Kidney (tissue), 14 donors: ENCODE results near the gene MYO1C. TPM values are rescaled to one million over a fixed set of nuclear protein-coding genes. Genes with fewer than 3 reads are reported as not detected.

Experiments
- DNase-seq, 5 donors: peaks; one replicate each; pipeline ENCODE4 v3.0.0-alpha.2; 2013 to 2020
- FAIRE-seq: peaks from 2 replicates; lab custom pipeline; 2012; peaks lifted over from hg19 to GRCh38; lab: Jason Lieb, UNC
- H3K27ac ChIP-seq, 2 donors: one replicate each; pipeline ENCODE4 v1.7.0; 2013; ENCODE audit warnings: low read depth in 2 of 2, low read length in 2 of 2, inconsistent platforms in 1 of 2
- H3K27me3 ChIP-seq: one replicate; pipeline ENCODE4 v1.7.1; 2013; ENCODE audit warnings: low read length, inconsistent platforms; ENCODE audit not compliant: control insufficient read depth, insufficient read depth
- H3K36me3 ChIP-seq, 3 donors: one replicate each; pipeline versions ENCODE4 v1.7.0 to v1.7.1; 2013; ENCODE audit warnings: low read length in 3 of 3, control low read depth in 1 of 3, inconsistent platforms in 1 of 3; ENCODE audit not compliant: insufficient read depth in 3 of 3, control insufficient read depth in 2 of 3
- H3K4me1 ChIP-seq, 3 donors: one replicate each; pipeline versions ENCODE4 v1.7.0 to v1.7.1; 2013; ENCODE audit warnings: low read length in 3 of 3, inconsistent platforms in 1 of 3, low read depth in 1 of 3; ENCODE audit not compliant: control insufficient read depth in 2 of 3, insufficient read depth in 2 of 3
- H3K4me3 ChIP-seq, 3 donors: one replicate each; pipeline versions ENCODE4 v1.7.0 to v1.8.1; 2013; ENCODE audit warnings: low read length in 3 of 3, control low read depth in 1 of 3, inconsistent platforms in 1 of 3
- H3K9ac ChIP-seq, 3 donors: one replicate each; pipeline versions ENCODE4 v1.7.0 to v1.7.1; 2013; ENCODE audit warnings: low read length in 3 of 3, control low read depth in 1 of 3, inconsistent platforms in 1 of 3
- H3K9me3 ChIP-seq, 3 donors: one replicate each; pipeline versions ENCODE4 v1.7.0 to v1.7.1; 2013; ENCODE audit warnings: low read length in 3 of 3, control low read depth in 1 of 3, inconsistent platforms in 1 of 3; ENCODE audit not compliant: control insufficient read depth in 2 of 3, insufficient read depth in 1 of 3
- intact Hi-C: fragments of 100-400 bp; cut with DNase I; formaldehyde crosslinking; loops from one replicate; pipeline ENCODE4 v1.11.1; 2022
- polyA plus RNA-seq: library from polyadenylated mRNA; stranded (reverse); fragments of 350-450 nt; fragmentation: Illumina TruSeq; extraction: RNeasy Lipid Tissue Mini Kit (QIAGEN cat#74804); gene quantifications from one replicate; pipeline ENCODE4 v1.2.3, GENCODE V29; 2014; ENCODE audit warnings: low read depth, low replicate concordance; ENCODE audit not compliant: insufficient read depth
- total RNA-seq: library from RNA; stranded (reverse); fragmentation: NEBNext Ultra II Directional; extraction: Animal tissue kit (Norgen Biotek cat#: 25700); gene quantifications from one replicate; pipeline ENCODE4 v1.2.1, GENCODE V29; 2021
- TF ChIP-seq, protein P1 (sequence below): IDR thresholded peaks from 3 replicates; pipeline ENCODE4 v1.5.1; 2012; ENCODE audit warnings: mild to moderate bottlenecking, moderate library complexity, borderline replicate concordance; ENCODE audit not compliant: insufficient read depth; ENCODE audit errors: extremely low read depth
- donor health status: control.
- donor health status: control.
- donor health status: control.
- donor health status: control.
- donor health status: control.
- donor health status: DM: yes; HTN: yes; CAD: no.
- donor health status: Normal renal cell carcinoma (clear cell type).

MYO1C gene
- total and polyA plus RNA-seq, 2 donors from 2014 or later: 62.7 to 225 TPM

DNA sequence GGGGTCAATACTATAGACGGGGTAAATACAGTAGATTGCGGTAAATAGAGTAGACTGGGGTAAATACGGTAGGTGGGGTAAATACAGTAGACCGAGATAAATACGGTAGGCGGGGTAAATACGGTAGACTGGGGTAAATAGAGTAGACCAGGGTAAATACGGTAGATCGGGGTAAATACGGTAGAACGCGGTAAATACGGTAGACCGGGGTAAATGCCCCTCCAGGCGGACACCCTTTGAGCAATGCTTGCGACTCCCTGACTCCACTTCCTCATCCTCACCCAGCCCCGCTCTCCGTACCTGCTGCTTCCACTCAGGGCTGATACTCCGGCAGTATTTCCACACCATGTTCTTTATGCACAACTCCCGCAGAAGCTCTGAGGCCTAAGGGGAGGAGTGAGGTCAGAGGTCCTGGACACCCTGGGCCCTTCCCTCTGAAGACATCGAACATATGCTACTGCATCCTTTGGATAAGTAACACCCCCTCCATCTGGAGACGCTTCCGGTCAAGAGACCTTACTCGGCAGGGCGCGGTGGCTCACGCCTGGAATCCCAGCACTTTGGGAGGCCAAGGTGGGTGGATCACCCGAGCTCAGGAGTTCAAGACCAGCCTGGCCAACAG, 23.1 kb downstream of the MYO1C start:
- FAIRE-seq: no peak
- H3K36me3 ChIP-seq: peaks cover 0 to 31% (median 14%) of the 10 kb centered on the region in 3 donors

DNA sequence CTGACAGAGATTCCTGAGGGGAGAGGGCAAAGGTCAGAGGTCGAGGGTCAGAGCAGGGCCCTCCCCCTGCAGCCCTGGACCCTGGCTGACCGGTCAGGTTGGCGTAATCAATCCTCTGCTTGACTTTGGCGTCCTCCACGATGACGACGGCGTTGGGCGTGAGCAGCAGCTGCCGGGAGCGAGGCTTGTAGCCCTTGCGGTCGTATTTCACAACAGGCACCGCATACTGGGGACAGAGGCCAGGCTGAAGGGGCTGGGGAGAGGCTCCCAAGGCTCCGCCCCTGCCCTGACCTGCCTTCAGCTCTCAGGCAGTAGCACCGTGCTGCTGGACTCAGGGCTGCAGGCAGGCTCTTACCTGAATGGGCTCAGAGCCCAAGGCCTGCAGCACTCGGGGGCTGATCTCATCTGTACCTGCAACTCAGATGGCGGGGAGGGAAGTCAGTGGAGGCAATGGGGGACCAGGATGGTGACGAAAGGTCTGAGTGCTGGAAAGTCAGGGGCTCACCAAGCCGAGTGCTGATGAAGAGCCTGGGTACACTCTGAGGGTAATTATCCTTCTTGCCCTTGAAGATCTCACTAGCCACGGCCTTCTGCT, 24.5 kb downstream of the MYO1C start:
- no peak overlapping the region for H3K9ac ChIP-seq
- no peak overlapping the region for H3K27ac ChIP-seq
- no peak overlapping the region for H3K4me3 ChIP-seq
- H3K27me3 ChIP-seq: no peaks in the 10 kb centered on the region
- TF ChIP-seq, protein P1, sequence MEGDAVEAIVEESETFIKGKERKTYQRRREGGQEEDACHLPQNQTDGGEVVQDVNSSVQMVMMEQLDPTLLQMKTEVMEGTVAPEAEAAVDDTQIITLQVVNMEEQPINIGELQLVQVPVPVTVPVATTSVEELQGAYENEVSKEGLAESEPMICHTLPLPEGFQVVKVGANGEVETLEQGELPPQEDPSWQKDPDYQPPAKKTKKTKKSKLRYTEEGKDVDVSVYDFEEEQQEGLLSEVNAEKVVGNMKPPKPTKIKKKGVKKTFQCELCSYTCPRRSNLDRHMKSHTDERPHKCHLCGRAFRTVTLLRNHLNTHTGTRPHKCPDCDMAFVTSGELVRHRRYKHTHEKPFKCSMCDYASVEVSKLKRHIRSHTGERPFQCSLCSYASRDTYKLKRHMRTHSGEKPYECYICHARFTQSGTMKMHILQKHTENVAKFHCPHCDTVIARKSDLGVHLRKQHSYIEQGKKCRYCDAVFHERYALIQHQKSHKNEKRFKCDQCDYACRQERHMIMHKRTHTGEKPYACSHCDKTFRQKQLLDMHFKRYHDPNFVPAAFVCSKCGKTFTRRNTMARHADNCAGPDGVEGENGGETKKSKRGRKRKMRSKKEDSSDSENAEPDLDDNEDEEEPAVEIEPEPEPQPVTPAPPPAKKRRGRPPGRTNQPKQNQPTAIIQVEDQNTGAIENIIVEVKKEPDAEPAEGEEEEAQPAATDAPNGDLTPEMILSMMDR: no peak
- DNase-seq: peak; percentile 47 to 91 (median 81)
- intact Hi-C loops: no loop called here
- no peak for FAIRE-seq
- H3K36me3 ChIP-seq: peaks cover 0 to 33% (median 14%) of the 10 kb centered on the region in 3 donors
- H3K9me3 ChIP-seq: no peaks in the 10 kb centered on the region
- no peaks in the 10 kb centered on the region for H3K4me1 ChIP-seq

More for the DNA sequence above, 23.1 kb downstream of the MYO1C start:
- no peak for DNase-seq
- TF ChIP-seq, protein P1: no peak
- intact Hi-C loops: no loop called here
- H3K9ac ChIP-seq: no peak overlapping the region
- no peak overlapping the region for H3K4me3 ChIP-seq
- H3K27ac ChIP-seq: no peak overlapping the region
- H3K27me3 ChIP-seq: no peaks in the 10 kb centered on the region
- H3K4me1 ChIP-seq: no peaks in the 10 kb centered on the region
- no peaks in the 10 kb centered on the region for H3K9me3 ChIP-seq

DNA sequence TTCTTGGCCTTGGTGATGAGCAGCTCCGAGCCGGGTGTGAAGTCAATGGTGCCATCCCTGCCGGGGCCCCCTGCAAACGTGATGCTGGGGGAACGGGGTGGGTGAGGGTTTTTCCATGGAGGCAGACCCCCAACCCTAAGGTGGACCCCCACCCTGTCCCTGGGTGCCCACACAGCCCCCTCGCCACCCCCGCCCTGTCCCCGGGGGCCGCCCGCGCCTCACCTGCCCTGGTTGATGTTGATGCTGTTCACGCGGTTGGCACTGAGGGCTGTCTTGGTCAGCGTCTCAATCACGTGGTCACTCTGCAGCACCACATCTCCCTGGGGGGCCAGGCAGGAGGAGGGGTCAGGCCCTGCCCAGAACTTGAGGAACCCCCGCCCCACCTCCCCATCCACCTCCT, 25.2 kb downstream of the MYO1C start:
- Histone ChIP-seq H3K9me3 (no peaks in the 10 kb centered on the region), H3K4me3 (no peak overlapping the region), H3K27me3 (no peaks in the 10 kb centered on the region), H3K27ac (no peak overlapping the region), H3K4me1 (no peaks in the 10 kb centered on the region), H3K9ac (no peak overlapping the region), H3K36me3 (peaks cover 0 to 32% (median 14%) of the 10 kb centered on the region in 3 donors)
- FAIRE-seq: no peak
- intact Hi-C loops: no loop called here
- TF ChIP-seq, protein P1: no peak
- no peak for DNase-seq
